HCT116 (cell line): ENCODE data around the gene NEUROD6. TPM values are rescaled to one million over a fixed set of nuclear protein-coding genes. Genes with fewer than 3 reads are reported as not detected.

Experiments used
- ATAC-seq: fragments of 200-7000 bp; cut with Tn5 transposase; 2 replicates; pipeline ENCODE4 v1.9.1; 2020; ENCODE audit warnings: mild to moderate bottlenecking, moderate library complexity
- BruUV-seq: library from RNA; stranded (reverse); fragments of 400-500 nt; replicated peaks from 2 replicates; lab custom pipeline; 2021; lab: Mats Ljungman, UMichigan
- CTCF ChIA-PET: fragments of 300-600 bp; sonication (Branson Sonifier 250); formaldehyde crosslinking; loops from one replicate; lab custom pipeline; 2021; ENCODE audit warnings: antibody characterized with exemption; lab: Charles Lee
- POLR2A ChIA-PET: fragments of 300-600, 350-600 bp; sonication (Branson Sonifier 250); formaldehyde crosslinking; loops from one replicate; lab custom pipeline; 2021; ENCODE audit warnings: antibody characterized with exemption; lab: Charles Lee
- RAD21 ChIA-PET, 2 experiments: fragments of 300-600 bp; sonication (Branson Sonifier 250); formaldehyde crosslinking; loops; one replicate each; lab custom pipeline; 2023; ENCODE audit warnings: low total read pairs in 2 of 2; ENCODE audit not compliant: uncharacterized antibody in 2 of 2, unreplicated experiment in 2 of 2, low non-redundant PET in 1 of 2; lab: Charles Lee
- DNase-seq: peaks from one replicate; pipeline ENCODE4 v3.0.0-alpha.2; 2010; ENCODE audit warnings: low read depth, low spot score
- H2AFZ ChIP-seq: fragments of 200-600 bp; shearing (Covaris generic), sonication (generic); 2 replicates; pipeline ENCODE4 v1.6.1; 2017; ENCODE audit warnings: low read depth, mixed run types, mixed read lengths, antibody characterized with exemption, low read length; ENCODE audit not compliant: poor library complexity, severe bottlenecking
- H3K27ac ChIP-seq: 2 replicates; pipeline ENCODE4 v1.5.1; 2012; ENCODE audit warnings: low read depth, low read length
- H3K27me3 ChIP-seq: fragments of 200-600 bp; sonication (generic); 2 replicates; pipeline ENCODE4 v1.6.1; 2016; ENCODE audit warnings: mixed run types, low read length, mixed read lengths; ENCODE audit not compliant: insufficient read depth
- H3K36me3 ChIP-seq, 2 experiments: fragments of 200-500 bp in 1 of 2; fragments of 200-600 bp in 1 of 2; sonication (Bioruptor generic) in 1 of 2; sonication (generic) in 1 of 2; 2 replicates each; pipeline versions ENCODE4 v1.5.1 to v1.6.1; 2014 to 2016; ENCODE audit warnings: low read length in 2 of 2, inconsistent platforms in 1 of 2, mixed read lengths in 1 of 2, mixed run types in 1 of 2; ENCODE audit not compliant: insufficient read depth in 2 of 2, control insufficient read depth in 1 of 2
- H3K4me1 ChIP-seq, 2 experiments: fragments of 200-600 bp in 1 of 2; sonication (generic) in 1 of 2; 2 replicates each; pipeline versions ENCODE4 v1.5.1 to v1.6.1; 2012 to 2017; ENCODE audit warnings: low read length in 2 of 2, inconsistent platforms in 1 of 2, mild to moderate bottlenecking in 1 of 2, mixed read lengths in 1 of 2, mixed run types in 1 of 2, moderate library complexity in 1 of 2; ENCODE audit not compliant: insufficient read depth in 2 of 2, control insufficient read depth in 1 of 2
- H3K4me2 ChIP-seq: fragments of 200-600 bp; sonication (generic); 2 replicates; pipeline ENCODE4 v1.6.1; 2017; ENCODE audit warnings: mixed run types, low read length, mixed read lengths
- H3K4me3 ChIP-seq, 2 experiments: fragments of 200-600 bp in 1 of 2; sonication (generic) in 1 of 2; replicated peaks in 1 of 2; 2 replicates each; pipeline ENCODE4 v1.5.1; 2011 to 2016; ENCODE audit warnings: low read length in 2 of 2, control low read depth in 1 of 2, low read depth in 1 of 2, mild to moderate bottlenecking in 1 of 2, mixed read lengths in 1 of 2, mixed run types in 1 of 2
- H3K79me2 ChIP-seq: fragments of 200-600 bp; sonication (generic); 2 replicates; pipeline ENCODE4 v1.6.1; 2017; ENCODE audit warnings: mild to moderate bottlenecking, mixed run types, low read length, moderate library complexity, mixed read lengths; ENCODE audit not compliant: insufficient read depth
- H3K9ac ChIP-seq: fragments of 200-600 bp; sonication (generic); 2 replicates; pipeline ENCODE4 v1.6.1; 2016; ENCODE audit warnings: low read length, mixed read lengths
- H3K9me2 ChIP-seq: fragments of 200-600 bp; sonication (generic), shearing (Covaris generic); 2 replicates; pipeline ENCODE4 v1.6.1; 2017; ENCODE audit warnings: mixed run types, mild to moderate bottlenecking, moderate library complexity; ENCODE audit not compliant: insufficient read depth
- H3K9me3 ChIP-seq, 2 experiments: fragments of 200-500 bp in 1 of 2; fragments of 200-600 bp in 1 of 2; sonication (Bioruptor generic) in 1 of 2; sonication (generic) in 1 of 2; 2 replicates each; pipeline ENCODE4 v1.6.1; 2014 to 2017; ENCODE audit warnings: low read length in 2 of 2, mixed read lengths in 2 of 2, inconsistent platforms in 1 of 2, low read depth in 1 of 2, mild to moderate bottlenecking in 1 of 2, mixed run types in 1 of 2, moderate library complexity in 1 of 2; ENCODE audit not compliant: control insufficient read depth in 1 of 2, insufficient read depth in 1 of 2
- H4K20me1 ChIP-seq: fragments of 200-600 bp; sonication (generic), shearing (Covaris generic); 2 replicates; pipeline ENCODE4 v1.6.1; 2017; ENCODE audit warnings: mixed run types, mild to moderate bottlenecking, moderate library complexity; ENCODE audit not compliant: insufficient read depth
- CBX3 ChIP-seq: IDR thresholded peaks from 2 replicates; pipeline ENCODE4 v1.6.1; 2012; ENCODE audit warnings: low read depth
- CEBPB ChIP-seq: IDR thresholded peaks from 2 replicates; pipeline ENCODE4 v1.6.1; 2012; ENCODE audit warnings: low read depth
- EGR1 ChIP-seq: IDR thresholded peaks from 2 replicates; pipeline ENCODE4 v1.6.1; 2012; ENCODE audit warnings: low read depth
- ELF1 ChIP-seq: IDR thresholded peaks from 2 replicates; pipeline ENCODE4 v1.6.1; 2012; ENCODE audit warnings: low read depth, borderline replicate concordance
- EZH2 ChIP-seq: fragments of 200-600 bp; sonication (generic); IDR thresholded peaks from 2 replicates; pipeline ENCODE4 v1.6.1; 2017; ENCODE audit warnings: antibody characterized with exemption, mixed run types
- FOSL1 ChIP-seq: IDR thresholded peaks from 2 replicates; pipeline ENCODE4 v1.6.1; 2012; ENCODE audit warnings: low read depth
- JUND ChIP-seq: IDR thresholded peaks from 2 replicates; pipeline ENCODE4 v1.6.1; 2012
- POLR2A ChIP-seq: IDR thresholded peaks from 2 replicates; pipeline ENCODE4 v1.7.0; 2011; ENCODE audit warnings: borderline replicate concordance; ENCODE audit not compliant: insufficient read depth, insufficient read length; ENCODE audit errors: extremely low read depth
- POLR2AphosphoS5 ChIP-seq: IDR thresholded peaks from 2 replicates; pipeline ENCODE4 v1.6.1; 2011; ENCODE audit warnings: mild to moderate bottlenecking, low read depth, low read length, moderate library complexity
- RAD21 ChIP-seq: IDR thresholded peaks from 2 replicates; pipeline ENCODE4 v1.6.1; 2012; ENCODE audit warnings: low read depth, mild to moderate bottlenecking
- SIN3A ChIP-seq: IDR thresholded peaks from 2 replicates; pipeline ENCODE4 v1.6.1; 2012; ENCODE audit warnings: low read depth
- SP1 ChIP-seq: IDR thresholded peaks from 2 replicates; pipeline ENCODE4 v1.6.1; 2012; ENCODE audit warnings: low read depth
- SRF ChIP-seq: IDR thresholded peaks from 2 replicates; pipeline ENCODE4 v1.6.1; 2012; ENCODE audit warnings: low read depth
- YY1 ChIP-seq: IDR thresholded peaks from 2 replicates; pipeline ENCODE4 v1.6.1; 2011; ENCODE audit warnings: low read length, low read depth, moderate library complexity, mild to moderate bottlenecking; ENCODE audit not compliant: insufficient replicate concordance; ENCODE audit errors: extremely low read depth
- ZFX ChIP-seq: fragments of 450-650 bp; IDR thresholded peaks from 2 replicates; pipeline ENCODE4 v1.6.1; 2017
- intact Hi-C: fragments of 100-400 bp; cut with micrococcal nuclease; formaldehyde crosslinking; loops from 2 replicates; pipeline ENCODE4 v1.10.0; 2022
- total RNA-seq: library from RNA; stranded (reverse); gene quantifications from one replicate; pipeline ENCODE4 v1.2.1, GENCODE V29; 2021; ENCODE audit not compliant: unreplicated experiment
- TF ChIP-seq, protein P1 (sequence below): IDR thresholded peaks from 2 replicates; pipeline ENCODE4 v1.6.1; 2011; ENCODE audit warnings: mild to moderate bottlenecking, low read length, moderate library complexity; ENCODE audit not compliant: insufficient replicate concordance; ENCODE audit errors: extremely low read depth
- TF ChIP-seq, protein P2 (sequence below): IDR thresholded peaks from 2 replicates; pipeline ENCODE4 v1.6.1; 2012; ENCODE audit warnings: low read depth
- TF ChIP-seq, protein P3 (sequence below), 3 experiments: fragments of 200-600 bp in 1 of 3; sonication (generic) in 1 of 3; IDR thresholded peaks in 2 of 3; conservative IDR thresholded peaks in 1 of 3; 2 replicates each; pipeline ENCODE4 v1.5.1; 2012 to 2017; ENCODE audit warnings: low read depth in 2 of 3, low read length in 2 of 3, antibody characterized with exemption in 1 of 3, borderline replicate concordance in 1 of 3, control low read depth in 1 of 3, mild to moderate bottlenecking in 1 of 3, mixed read lengths in 1 of 3, mixed run types in 1 of 3, moderate library complexity in 1 of 3; ENCODE audit not compliant: insufficient read depth in 1 of 3
- TF ChIP-seq, protein P4 (sequence below): IDR thresholded peaks from 2 replicates; pipeline ENCODE4 v1.6.1; 2012
- TF ChIP-seq, protein P5 (sequence below): IDR thresholded peaks from 2 replicates; pipeline ENCODE4 v1.6.1; 2012

NEUROD6 gene
- total RNA-seq, 1 experiment from 2014 or later: not detected

DNA sequence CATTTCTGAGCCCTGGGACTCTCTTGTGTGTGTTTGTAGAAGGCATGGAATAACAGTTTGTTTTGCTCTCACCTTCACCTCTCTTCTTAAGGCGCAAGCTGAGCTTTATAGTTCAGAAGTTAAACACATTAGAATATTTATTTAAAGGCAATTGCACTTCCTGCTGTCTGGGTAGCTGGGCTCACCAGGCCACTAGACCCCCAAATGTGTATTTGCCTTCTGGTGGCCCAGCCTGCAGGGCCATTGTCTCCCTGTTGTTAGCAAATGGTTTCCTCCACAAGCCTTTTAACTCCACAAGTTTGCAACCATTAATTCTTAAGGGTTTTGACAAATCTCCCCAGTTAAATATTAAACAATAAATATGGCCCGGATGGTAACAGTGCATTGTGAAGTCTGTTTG, 31.1 kb upstream of the NEUROD6 start:
- no peak overlapping the region for H2AFZ ChIP-seq
- peaks cover 48% of the 10 kb centered on the region for H3K27me3 ChIP-seq
- H3K36me3 ChIP-seq: no peaks in the 10 kb centered on the region
- no peak overlapping the region for H3K4me3 ChIP-seq
- POLR2A ChIA-PET: no interaction called here
- RAD21 ChIA-PET: no interaction called here
- H3K4me2 ChIP-seq: no peak overlapping the region
- TF ChIP-seq, protein P1, sequence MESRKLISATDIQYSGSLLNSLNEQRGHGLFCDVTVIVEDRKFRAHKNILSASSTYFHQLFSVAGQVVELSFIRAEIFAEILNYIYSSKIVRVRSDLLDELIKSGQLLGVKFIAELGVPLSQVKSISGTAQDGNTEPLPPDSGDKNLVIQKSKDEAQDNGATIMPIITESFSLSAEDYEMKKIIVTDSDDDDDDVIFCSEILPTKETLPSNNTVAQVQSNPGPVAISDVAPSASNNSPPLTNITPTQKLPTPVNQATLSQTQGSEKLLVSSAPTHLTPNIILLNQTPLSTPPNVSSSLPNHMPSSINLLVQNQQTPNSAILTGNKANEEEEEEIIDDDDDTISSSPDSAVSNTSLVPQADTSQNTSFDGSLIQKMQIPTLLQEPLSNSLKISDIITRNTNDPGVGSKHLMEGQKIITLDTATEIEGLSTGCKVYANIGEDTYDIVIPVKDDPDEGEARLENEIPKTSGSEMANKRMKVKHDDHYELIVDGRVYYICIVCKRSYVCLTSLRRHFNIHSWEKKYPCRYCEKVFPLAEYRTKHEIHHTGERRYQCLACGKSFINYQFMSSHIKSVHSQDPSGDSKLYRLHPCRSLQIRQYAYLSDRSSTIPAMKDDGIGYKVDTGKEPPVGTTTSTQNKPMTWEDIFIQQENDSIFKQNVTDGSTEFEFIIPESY: no peak
- TF ChIP-seq, protein P2, sequence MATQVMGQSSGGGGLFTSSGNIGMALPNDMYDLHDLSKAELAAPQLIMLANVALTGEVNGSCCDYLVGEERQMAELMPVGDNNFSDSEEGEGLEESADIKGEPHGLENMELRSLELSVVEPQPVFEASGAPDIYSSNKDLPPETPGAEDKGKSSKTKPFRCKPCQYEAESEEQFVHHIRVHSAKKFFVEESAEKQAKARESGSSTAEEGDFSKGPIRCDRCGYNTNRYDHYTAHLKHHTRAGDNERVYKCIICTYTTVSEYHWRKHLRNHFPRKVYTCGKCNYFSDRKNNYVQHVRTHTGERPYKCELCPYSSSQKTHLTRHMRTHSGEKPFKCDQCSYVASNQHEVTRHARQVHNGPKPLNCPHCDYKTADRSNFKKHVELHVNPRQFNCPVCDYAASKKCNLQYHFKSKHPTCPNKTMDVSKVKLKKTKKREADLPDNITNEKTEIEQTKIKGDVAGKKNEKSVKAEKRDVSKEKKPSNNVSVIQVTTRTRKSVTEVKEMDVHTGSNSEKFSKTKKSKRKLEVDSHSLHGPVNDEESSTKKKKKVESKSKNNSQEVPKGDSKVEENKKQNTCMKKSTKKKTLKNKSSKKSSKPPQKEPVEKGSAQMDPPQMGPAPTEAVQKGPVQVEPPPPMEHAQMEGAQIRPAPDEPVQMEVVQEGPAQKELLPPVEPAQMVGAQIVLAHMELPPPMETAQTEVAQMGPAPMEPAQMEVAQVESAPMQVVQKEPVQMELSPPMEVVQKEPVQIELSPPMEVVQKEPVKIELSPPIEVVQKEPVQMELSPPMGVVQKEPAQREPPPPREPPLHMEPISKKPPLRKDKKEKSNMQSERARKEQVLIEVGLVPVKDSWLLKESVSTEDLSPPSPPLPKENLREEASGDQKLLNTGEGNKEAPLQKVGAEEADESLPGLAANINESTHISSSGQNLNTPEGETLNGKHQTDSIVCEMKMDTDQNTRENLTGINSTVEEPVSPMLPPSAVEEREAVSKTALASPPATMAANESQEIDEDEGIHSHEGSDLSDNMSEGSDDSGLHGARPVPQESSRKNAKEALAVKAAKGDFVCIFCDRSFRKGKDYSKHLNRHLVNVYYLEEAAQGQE: no peak
- TF ChIP-seq RAD21: no peak
- no peak for TF ChIP-seq POLR2A
- TF ChIP-seq, protein P3, sequence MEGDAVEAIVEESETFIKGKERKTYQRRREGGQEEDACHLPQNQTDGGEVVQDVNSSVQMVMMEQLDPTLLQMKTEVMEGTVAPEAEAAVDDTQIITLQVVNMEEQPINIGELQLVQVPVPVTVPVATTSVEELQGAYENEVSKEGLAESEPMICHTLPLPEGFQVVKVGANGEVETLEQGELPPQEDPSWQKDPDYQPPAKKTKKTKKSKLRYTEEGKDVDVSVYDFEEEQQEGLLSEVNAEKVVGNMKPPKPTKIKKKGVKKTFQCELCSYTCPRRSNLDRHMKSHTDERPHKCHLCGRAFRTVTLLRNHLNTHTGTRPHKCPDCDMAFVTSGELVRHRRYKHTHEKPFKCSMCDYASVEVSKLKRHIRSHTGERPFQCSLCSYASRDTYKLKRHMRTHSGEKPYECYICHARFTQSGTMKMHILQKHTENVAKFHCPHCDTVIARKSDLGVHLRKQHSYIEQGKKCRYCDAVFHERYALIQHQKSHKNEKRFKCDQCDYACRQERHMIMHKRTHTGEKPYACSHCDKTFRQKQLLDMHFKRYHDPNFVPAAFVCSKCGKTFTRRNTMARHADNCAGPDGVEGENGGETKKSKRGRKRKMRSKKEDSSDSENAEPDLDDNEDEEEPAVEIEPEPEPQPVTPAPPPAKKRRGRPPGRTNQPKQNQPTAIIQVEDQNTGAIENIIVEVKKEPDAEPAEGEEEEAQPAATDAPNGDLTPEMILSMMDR (IDR thresholded peaks at IDR 0.05 in 2 of 3, conservative IDR thresholded peaks at IDR 0.05 in 1 of 3; ENCODE audit: borderline replicate concordance in 1 of 3, insufficient read depth in 1 of 3, low read depth in 2 of 3, low read length in 2 of 3): no peak
- TF ChIP-seq SIN3A: no peak
- no peak for TF ChIP-seq ZFX
- TF ChIP-seq EZH2: no peak
- no peak for TF ChIP-seq SP1
- no peak for TF ChIP-seq JUND
- no peak for TF ChIP-seq YY1
- TF ChIP-seq, protein P4, sequence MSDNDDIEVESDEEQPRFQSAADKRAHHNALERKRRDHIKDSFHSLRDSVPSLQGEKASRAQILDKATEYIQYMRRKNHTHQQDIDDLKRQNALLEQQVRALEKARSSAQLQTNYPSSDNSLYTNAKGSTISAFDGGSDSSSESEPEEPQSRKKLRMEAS: no peak
- TF ChIP-seq FOSL1: no peak
- no peak for TF ChIP-seq ELF1
- no peak for TF ChIP-seq SRF
- no peak for TF ChIP-seq EGR1
- TF ChIP-seq CEBPB: no peak
- TF ChIP-seq CBX3: no peak
- TF ChIP-seq, protein P5, sequence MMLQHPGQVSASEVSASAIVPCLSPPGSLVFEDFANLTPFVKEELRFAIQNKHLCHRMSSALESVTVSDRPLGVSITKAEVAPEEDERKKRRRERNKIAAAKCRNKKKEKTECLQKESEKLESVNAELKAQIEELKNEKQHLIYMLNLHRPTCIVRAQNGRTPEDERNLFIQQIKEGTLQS: no peak
- TF ChIP-seq POLR2AphosphoS5: no peak
- H4K20me1 ChIP-seq: no peaks in the 10 kb centered on the region
- no TSS peak for BruUV-seq
- no peak for ATAC-seq
- DNase-seq: no peak
- H3K4me1 ChIP-seq: no peaks in the 10 kb centered on the region
- no peak overlapping the region for H3K9ac ChIP-seq
- intact Hi-C loops: loop anchor here (2.0 to 10.0 kb wide), 2 partner anchors 263 to 363 kb away; no protein-coding TSS in a partner anchor
- no peaks in the 10 kb centered on the region for H3K79me2 ChIP-seq
- CTCF ChIA-PET: interaction anchor here (0.6 kb wide), 1 partner anchor 117 kb away, joined by 3 read pairs; no protein-coding TSS in a partner anchor
- no peak overlapping the region for H3K27ac ChIP-seq
- H3K9me3 ChIP-seq: no peaks in the 10 kb centered on the region
- no peaks in the 10 kb centered on the region for H3K9me2 ChIP-seq
